Measurements from ENCODE around the gene PLPP4.

Gene PLPP4

GRCh38 chr10:120613180-120613579 is 156.2 kb downstream of the PLPP4 start:
- CTCF ChIA-PET = interaction anchor here (1.5 kb wide), 1 partner anchor 123 kb away, joined by 5 read pairs; no protein-coding TSS in a partner anchor
- no peak for DNase-seq (ENCODE audit: extremely low spot score)
- POLR2A ChIA-PET = no interaction called here
- TF ChIP-seq CTCF (IDR thresholded peaks at IDR 0.05; ENCODE audit: control extremely low read depth, extremely low read depth, low read depth, missing control alignments) = no peak

GRCh38 chr10:120614680-120615079 is 157.7 kb downstream of the PLPP4 start:
- TF ChIP-seq CTCF (IDR thresholded peaks at IDR 0.05; ENCODE audit: control extremely low read depth, extremely low read depth, low read depth, missing control alignments) = no peak
- POLR2A ChIA-PET = no interaction called here

GRCh38 chr10:120616311-120616911 is 159.4 kb downstream of the PLPP4 start:
- no peak for DNase-seq (ENCODE audit: extremely low spot score)
- ChIA-PET CTCF (no interaction called here), POLR2A (no interaction called here)
- no peak for TF ChIP-seq CTCF (IDR thresholded peaks at IDR 0.05; ENCODE audit: control extremely low read depth, extremely low read depth, low read depth, missing control alignments)

More at GRCh38 chr10:120614680-120615079, 157.7 kb downstream of the PLPP4 start:
- CTCF ChIA-PET = no interaction called here
- DNase-seq (ENCODE audit: extremely low spot score) = no peak

GRCh38 chr10:120628197-120628596 is 171.2 kb downstream of the PLPP4 start:
- POLR2A ChIA-PET = no interaction called here
- CTCF ChIA-PET = interaction anchor here (0.8 to 1.7 kb wide), 2 partner anchors 11 to 19 kb away, joined by 3 to 5 read pairs; no protein-coding TSS in a partner anchor
- no peak for TF ChIP-seq CTCF (IDR thresholded peaks at IDR 0.05; ENCODE audit: control extremely low read depth, extremely low read depth, low read depth, missing control alignments)
- DNase-seq (ENCODE audit: extremely low spot score) = no peak

GRCh38 chr10:120630266-120630665 is 173.2 kb downstream of the PLPP4 start:
- CTCF ChIA-PET = no interaction called here

GRCh38 chr10:120632047-120632446 is 175.0 kb downstream of the PLPP4 start:
- ChIA-PET POLR2A (no interaction called here), CTCF (interaction anchor here (1.2 kb wide), 1 partner anchor 34 kb away, joined by 3 read pairs; no protein-coding TSS in a partner anchor)
- no peak for DNase-seq (ENCODE audit: extremely low spot score)
- no peak for TF ChIP-seq CTCF (IDR thresholded peaks at IDR 0.05; ENCODE audit: control extremely low read depth, extremely low read depth, low read depth, missing control alignments)

More at GRCh38 chr10:120630266-120630665, 173.2 kb downstream of the PLPP4 start:
- TF ChIP-seq CTCF (IDR thresholded peaks at IDR 0.05; ENCODE audit: control extremely low read depth, extremely low read depth, low read depth, missing control alignments) = no peak
- no peak for DNase-seq (ENCODE audit: extremely low spot score)
- POLR2A ChIA-PET = no interaction called here
